ENCODE results near the gene ATP11C. TPM values are rescaled to one million over a fixed set of nuclear protein-coding genes. Genes with fewer than 3 reads are reported as not detected.

ATP11C gene
- total RNA-seq, 1 experiment from 2014 or later = 38.6 TPM

GRCh38 chrX:139816204-139816603, 116.6 kb downstream of the ATP11C start (continued):
- TF ChIP-seq, protein P1, sequence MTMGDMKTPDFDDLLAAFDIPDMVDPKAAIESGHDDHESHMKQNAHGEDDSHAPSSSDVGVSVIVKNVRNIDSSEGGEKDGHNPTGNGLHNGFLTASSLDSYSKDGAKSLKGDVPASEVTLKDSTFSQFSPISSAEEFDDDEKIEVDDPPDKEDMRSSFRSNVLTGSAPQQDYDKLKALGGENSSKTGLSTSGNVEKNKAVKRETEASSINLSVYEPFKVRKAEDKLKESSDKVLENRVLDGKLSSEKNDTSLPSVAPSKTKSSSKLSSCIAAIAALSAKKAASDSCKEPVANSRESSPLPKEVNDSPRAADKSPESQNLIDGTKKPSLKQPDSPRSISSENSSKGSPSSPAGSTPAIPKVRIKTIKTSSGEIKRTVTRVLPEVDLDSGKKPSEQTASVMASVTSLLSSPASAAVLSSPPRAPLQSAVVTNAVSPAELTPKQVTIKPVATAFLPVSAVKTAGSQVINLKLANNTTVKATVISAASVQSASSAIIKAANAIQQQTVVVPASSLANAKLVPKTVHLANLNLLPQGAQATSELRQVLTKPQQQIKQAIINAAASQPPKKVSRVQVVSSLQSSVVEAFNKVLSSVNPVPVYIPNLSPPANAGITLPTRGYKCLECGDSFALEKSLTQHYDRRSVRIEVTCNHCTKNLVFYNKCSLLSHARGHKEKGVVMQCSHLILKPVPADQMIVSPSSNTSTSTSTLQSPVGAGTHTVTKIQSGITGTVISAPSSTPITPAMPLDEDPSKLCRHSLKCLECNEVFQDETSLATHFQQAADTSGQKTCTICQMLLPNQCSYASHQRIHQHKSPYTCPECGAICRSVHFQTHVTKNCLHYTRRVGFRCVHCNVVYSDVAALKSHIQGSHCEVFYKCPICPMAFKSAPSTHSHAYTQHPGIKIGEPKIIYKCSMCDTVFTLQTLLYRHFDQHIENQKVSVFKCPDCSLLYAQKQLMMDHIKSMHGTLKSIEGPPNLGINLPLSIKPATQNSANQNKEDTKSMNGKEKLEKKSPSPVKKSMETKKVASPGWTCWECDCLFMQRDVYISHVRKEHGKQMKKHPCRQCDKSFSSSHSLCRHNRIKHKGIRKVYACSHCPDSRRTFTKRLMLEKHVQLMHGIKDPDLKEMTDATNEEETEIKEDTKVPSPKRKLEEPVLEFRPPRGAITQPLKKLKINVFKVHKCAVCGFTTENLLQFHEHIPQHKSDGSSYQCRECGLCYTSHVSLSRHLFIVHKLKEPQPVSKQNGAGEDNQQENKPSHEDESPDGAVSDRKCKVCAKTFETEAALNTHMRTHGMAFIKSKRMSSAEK (CRISPR knock-in tag; IDR thresholded peaks at IDR 0.05; ENCODE audit: borderline replicate concordance) = no peak

DNA sequence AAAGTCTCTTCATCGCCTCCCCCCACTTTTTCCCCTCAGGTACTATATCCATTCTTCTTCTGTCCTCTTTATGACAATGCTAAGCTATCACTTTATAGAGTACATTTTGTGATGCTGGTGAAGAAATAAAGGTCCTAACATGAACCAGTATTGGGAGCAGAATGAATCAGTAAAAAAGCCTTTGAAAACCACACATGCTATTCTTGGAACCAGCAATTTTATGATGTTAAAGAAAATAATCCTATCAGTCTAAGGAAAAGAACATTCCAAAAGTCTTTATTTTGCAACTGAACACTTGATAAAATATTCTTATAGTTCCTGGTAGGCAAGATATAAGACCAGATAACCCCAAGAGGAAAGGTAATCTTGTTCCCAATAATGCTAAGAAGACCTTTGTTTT, 117.1 kb downstream of the ATP11C start:
- Mint-ChIP-seq H3K36me3 (peaks cover 8% of the 10 kb centered on the region), H3K27me3 (ENCODE audit: low read depth) (no peaks in the 10 kb centered on the region), H3K4me1 (peaks cover 10% of the 10 kb centered on the region; the same call in 1 of the 2 replicates), H3K27ac (no peak overlapping the region; the same call in 1 of the 2 replicates), H3K4me3 (no peak overlapping the region), H3K9me3 (no peaks in the 10 kb centered on the region)
- POLR2A ChIA-PET = no interaction called here
- DNase-seq (ENCODE audit: low spot score) = no peak
- CTCF ChIA-PET = no interaction called here
- ATAC-seq = no peak
- TF ChIP-seq GABPB1 (CRISPR knock-in tag; IDR thresholded peaks at IDR 0.05) (no peak), KAT7 (CRISPR knock-in tag; IDR thresholded peaks at IDR 0.05; ENCODE audit: borderline replicate concordance) (no peak), CBFB (CRISPR knock-in tag; IDR thresholded peaks at IDR 0.05; ENCODE audit: low read depth) (no peak), IRF1 (CRISPR knock-in tag; IDR thresholded peaks at IDR 0.05) (no peak), E2F4 (CRISPR knock-in tag; IDR thresholded peaks at IDR 0.05; ENCODE audit: borderline replicate concordance, low read depth) (no peak), ATF2 (CRISPR knock-in tag; IDR thresholded peaks at IDR 0.05; ENCODE audit: borderline replicate concordance, low read depth) (no peak), JAZF1 (CRISPR knock-in tag; IDR thresholded peaks at IDR 0.05) (no peak), ZNF219 (CRISPR knock-in tag; IDR thresholded peaks at IDR 0.05; ENCODE audit: borderline replicate concordance) (no peak), ETV6 (CRISPR knock-in tag; IDR thresholded peaks at IDR 0.05) (no peak), ARID4B (CRISPR knock-in tag; IDR thresholded peaks at IDR 0.05; ENCODE audit: borderline replicate concordance) (no peak), ZNF317 (CRISPR knock-in tag; IDR thresholded peaks at IDR 0.05; ENCODE audit: borderline replicate concordance, low read depth) (no peak)
- TF ChIP-seq, protein P2, sequence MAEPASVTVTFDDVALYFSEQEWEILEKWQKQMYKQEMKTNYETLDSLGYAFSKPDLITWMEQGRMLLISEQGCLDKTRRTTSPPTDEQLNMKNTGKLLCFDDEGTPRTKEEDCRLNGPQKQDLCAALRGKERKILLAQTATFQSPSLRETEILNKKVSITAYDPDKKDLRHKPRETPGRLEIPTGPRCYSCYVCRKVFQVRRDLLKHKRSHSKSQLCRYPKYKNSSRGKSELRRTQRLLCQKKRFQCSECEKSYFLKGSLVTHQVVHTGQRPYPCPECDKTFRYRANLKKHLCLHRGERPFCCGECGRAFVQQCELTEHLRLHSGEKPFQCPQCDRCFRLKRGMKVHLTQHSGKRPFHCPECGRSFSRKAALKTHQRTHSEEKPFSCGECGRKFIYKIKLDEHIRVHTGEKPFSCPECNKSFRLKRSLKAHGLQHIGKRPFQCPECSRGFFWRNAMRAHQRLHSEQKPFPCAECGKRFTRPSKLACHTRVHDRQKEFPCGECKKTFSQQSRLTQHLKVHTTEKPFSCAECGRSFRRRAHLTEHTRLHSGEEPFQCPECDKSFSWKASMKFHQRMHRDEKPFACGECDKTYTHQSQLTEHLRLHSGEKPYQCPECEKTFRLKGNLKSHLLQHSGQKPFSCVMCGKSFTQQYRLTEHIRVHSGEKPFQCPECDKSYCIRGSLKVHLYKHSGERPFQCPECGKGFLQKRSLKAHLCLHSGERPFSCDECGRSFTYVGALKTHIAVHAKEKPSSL (CRISPR knock-in tag; conservative IDR thresholded peaks at IDR 0.05) = no peak
- TF ChIP-seq, protein P3, sequence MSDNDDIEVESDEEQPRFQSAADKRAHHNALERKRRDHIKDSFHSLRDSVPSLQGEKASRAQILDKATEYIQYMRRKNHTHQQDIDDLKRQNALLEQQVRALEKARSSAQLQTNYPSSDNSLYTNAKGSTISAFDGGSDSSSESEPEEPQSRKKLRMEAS (CRISPR knock-in tag; IDR thresholded peaks at IDR 0.05) = no peak
- TF ChIP-seq, protein P4, sequence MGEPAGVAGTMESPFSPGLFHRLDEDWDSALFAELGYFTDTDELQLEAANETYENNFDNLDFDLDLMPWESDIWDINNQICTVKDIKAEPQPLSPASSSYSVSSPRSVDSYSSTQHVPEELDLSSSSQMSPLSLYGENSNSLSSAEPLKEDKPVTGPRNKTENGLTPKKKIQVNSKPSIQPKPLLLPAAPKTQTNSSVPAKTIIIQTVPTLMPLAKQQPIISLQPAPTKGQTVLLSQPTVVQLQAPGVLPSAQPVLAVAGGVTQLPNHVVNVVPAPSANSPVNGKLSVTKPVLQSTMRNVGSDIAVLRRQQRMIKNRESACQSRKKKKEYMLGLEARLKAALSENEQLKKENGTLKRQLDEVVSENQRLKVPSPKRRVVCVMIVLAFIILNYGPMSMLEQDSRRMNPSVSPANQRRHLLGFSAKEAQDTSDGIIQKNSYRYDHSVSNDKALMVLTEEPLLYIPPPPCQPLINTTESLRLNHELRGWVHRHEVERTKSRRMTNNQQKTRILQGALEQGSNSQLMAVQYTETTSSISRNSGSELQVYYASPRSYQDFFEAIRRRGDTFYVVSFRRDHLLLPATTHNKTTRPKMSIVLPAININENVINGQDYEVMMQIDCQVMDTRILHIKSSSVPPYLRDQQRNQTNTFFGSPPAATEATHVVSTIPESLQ (CRISPR knock-in tag; IDR thresholded peaks at IDR 0.05) = no peak
- TF ChIP-seq, protein P5, sequence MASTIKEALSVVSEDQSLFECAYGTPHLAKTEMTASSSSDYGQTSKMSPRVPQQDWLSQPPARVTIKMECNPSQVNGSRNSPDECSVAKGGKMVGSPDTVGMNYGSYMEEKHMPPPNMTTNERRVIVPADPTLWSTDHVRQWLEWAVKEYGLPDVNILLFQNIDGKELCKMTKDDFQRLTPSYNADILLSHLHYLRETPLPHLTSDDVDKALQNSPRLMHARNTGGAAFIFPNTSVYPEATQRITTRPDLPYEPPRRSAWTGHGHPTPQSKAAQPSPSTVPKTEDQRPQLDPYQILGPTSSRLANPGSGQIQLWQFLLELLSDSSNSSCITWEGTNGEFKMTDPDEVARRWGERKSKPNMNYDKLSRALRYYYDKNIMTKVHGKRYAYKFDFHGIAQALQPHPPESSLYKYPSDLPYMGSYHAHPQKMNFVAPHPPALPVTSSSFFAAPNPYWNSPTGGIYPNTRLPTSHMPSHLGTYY (CRISPR knock-in tag; IDR thresholded peaks at IDR 0.05) = no peak

All from WTC11 (cell line).